ENCODE data around the gene NISCH.

DNA sequence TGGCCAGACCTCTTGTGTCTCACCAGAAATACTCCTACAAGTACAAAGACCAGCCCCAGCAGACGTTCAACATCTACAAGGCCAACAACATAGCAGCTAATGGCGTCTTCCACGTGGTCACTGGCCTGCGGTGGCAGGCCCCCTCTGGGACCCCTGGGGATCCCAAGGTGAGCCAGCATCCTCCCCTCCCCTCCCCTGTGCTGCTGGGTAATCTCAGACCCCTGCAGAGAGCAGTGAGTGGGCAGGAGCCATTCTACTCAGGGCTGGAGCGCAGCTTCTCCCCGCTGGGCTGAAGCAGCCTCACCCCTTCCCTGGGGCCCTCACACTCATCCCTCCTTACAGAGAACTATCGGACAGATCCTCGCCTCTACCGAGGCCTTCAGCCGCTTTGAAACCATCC lies 49.6 kb downstream of the NISCH start:
- TF ChIP-seq CTCF (IDR thresholded peaks at IDR 0.05) (no peak), EZH2 (IDR thresholded peaks at IDR 0.05) (no peak), EZH2phosphoT487 (IDR thresholded peaks at IDR 0.05) (no peak)
